Panc1 (cell line): ENCODE measurements around the gene NCOA3. TPM values are rescaled to one million over a fixed set of nuclear protein-coding genes. Genes with fewer than 3 reads are reported as not detected.

ENCODE experiments used
- ATAC-seq: fragments of 200-7000 bp; cut with Tn5 transposase; 2 replicates; pipeline ENCODE4 v1.9.1; 2020; ENCODE audit warnings: mild to moderate bottlenecking, moderate library complexity
- BruUV-seq: library from RNA; stranded (reverse); fragments of 400-500 nt; replicated peaks from 2 replicates; lab custom pipeline; 2021; lab: Mats Ljungman, UMichigan
- CTCF ChIA-PET: fragments of 300-600 bp; sonication (Branson Sonifier 250); formaldehyde crosslinking; loops from one replicate; lab custom pipeline; 2022; ENCODE audit warnings: antibody characterized with exemption; lab: Charles Lee
- POLR2A ChIA-PET: fragments of 300-600 bp; sonication (Branson Sonifier 250); formaldehyde crosslinking; loops from one replicate; lab custom pipeline; 2022; ENCODE audit warnings: antibody characterized with exemption; lab: Charles Lee
- DNase-seq: peaks from one replicate; pipeline ENCODE4 v3.0.0-alpha.2; 2010; ENCODE audit warnings: low read depth, low spot score
- H3K27ac ChIP-seq: 2 replicates; pipeline ENCODE4 v1.5.1; 2011; ENCODE audit warnings: mild to moderate bottlenecking, low read length, inconsistent platforms
- H3K27me3 ChIP-seq: fragments of 200-500 bp; sonication (Bioruptor generic); 2 replicates; pipeline ENCODE4 v1.6.0; 2014; ENCODE audit warnings: low read length, inconsistent platforms; ENCODE audit not compliant: control insufficient read depth, insufficient read depth
- H3K36me3 ChIP-seq: fragments of 200-500 bp; sonication (Bioruptor generic); 2 replicates; pipeline ENCODE4 v1.5.1; 2014; ENCODE audit warnings: inconsistent platforms, mild to moderate bottlenecking, low read length, moderate library complexity; ENCODE audit not compliant: control insufficient read depth, insufficient read depth
- H3K4me1 ChIP-seq: 2 replicates; pipeline ENCODE4 v1.5.1; 2011; ENCODE audit warnings: inconsistent platforms, mild to moderate bottlenecking, low read length, moderate library complexity; ENCODE audit not compliant: control insufficient read depth, insufficient read depth
- H3K4me3 ChIP-seq, 2 experiments: 2 replicates each; pipeline ENCODE4 v1.5.1; 2011 to 2012; ENCODE audit warnings: low read depth in 2 of 2, low read length in 2 of 2, mild to moderate bottlenecking in 2 of 2, inconsistent platforms in 1 of 2, moderate library complexity in 1 of 2
- H3K9me3 ChIP-seq: fragments of 200-500 bp; sonication (Bioruptor generic); 2 replicates; pipeline ENCODE4 v1.5.1; 2014; ENCODE audit warnings: low read depth, mild to moderate bottlenecking, inconsistent platforms, low read length, moderate library complexity; ENCODE audit not compliant: control insufficient read depth, insufficient read depth
- POLR2AphosphoS5 ChIP-seq: IDR thresholded peaks from 2 replicates; pipeline ENCODE4 v1.6.1; 2012; ENCODE audit warnings: mild to moderate bottlenecking, low read depth, low read length, moderate library complexity
- SIN3A ChIP-seq: IDR thresholded peaks from 2 replicates; pipeline ENCODE4 v1.6.1; 2012; ENCODE audit warnings: low read depth, mild to moderate bottlenecking, low read length, moderate library complexity, borderline replicate concordance; ENCODE audit not compliant: insufficient read depth
- TCF7L2 ChIP-seq: IDR thresholded peaks from 2 replicates; pipeline ENCODE4 v1.6.1; 2011; ENCODE audit warnings: mild to moderate bottlenecking, low read depth, low read length, inconsistent platforms
- in situ Hi-C: cut with HindIII; loops from 2 replicates; pipeline ENCODE4 v1.10.0; 2016; ENCODE audit warnings: low sequenced_read_pairs, low pct_unique_long_range_greater_than_20kb
- intact Hi-C: fragments of 100-400 bp; cut with micrococcal nuclease; formaldehyde crosslinking; loops from one replicate; pipeline ENCODE4 v1.10.0; 2022; ENCODE audit not compliant: unreplicated experiment
- total RNA-seq: library from RNA; stranded (reverse); gene quantifications from one replicate; pipeline ENCODE4 v1.2.1, GENCODE V29; 2021; ENCODE audit not compliant: unreplicated experiment
- TF ChIP-seq, protein P1 (sequence below): fragments of 450-650 bp; IDR thresholded peaks from 2 replicates; pipeline ENCODE4 v1.5.1; 2017; ENCODE audit warnings: mild to moderate bottlenecking
- TF ChIP-seq, protein P2 (sequence below), 2 experiments: IDR thresholded peaks; 2 replicates each; pipeline ENCODE4 v1.6.1; 2011 to 2012; ENCODE audit warnings: low read depth in 2 of 2, control low read depth in 1 of 2, low read length in 1 of 2, mild to moderate bottlenecking in 1 of 2, moderate library complexity in 1 of 2; ENCODE audit not compliant: insufficient read depth in 1 of 2

The NCOA3 gene
- total RNA-seq, 1 experiment from 2014 or later, result 47.7 TPM

DNA sequence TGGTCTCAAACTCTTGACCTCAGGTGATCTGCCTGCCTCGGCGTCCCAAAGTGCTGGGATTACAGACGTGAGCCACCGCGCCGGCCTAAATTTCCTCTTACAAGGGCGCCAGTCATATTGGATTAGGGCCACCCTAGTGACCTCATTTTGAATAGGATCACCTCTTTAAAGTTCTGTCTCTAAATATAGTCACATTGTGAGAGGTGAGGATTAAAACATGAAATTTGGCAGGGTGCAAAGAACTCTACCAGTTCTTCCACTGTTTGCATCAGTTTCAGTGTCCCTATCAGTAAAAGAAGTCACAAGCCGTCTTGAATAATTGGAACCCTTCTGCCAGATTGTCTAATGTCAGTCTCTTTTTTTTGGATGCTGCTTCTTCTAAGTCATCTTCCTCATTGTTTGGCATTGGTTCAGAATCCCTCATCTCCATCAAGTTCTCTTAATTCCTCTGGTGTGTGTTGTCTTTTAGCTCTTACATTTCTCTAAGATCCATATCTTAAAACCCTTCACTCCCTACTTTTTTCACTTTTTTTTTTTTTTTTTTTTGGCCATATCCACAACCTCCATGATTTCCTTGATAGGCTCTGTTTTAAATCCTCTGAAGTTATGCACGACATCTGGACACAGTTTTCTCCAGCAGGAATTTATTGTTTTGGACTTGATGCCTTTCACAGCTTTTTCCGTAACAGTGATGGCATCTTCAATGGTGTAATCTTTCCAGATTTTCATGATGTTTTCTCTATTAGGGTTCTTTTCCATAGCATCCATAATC, 56.8 kb downstream of the NCOA3 start:
- CTCF ChIA-PET, result no interaction called here
- intact Hi-C loops (no loop called here), in situ Hi-C loops (no loop called here)
- Histone ChIP-seq H3K9me3 (no peaks in the 10 kb centered on the region), H3K36me3 (no peaks in the 10 kb centered on the region), H3K27me3 (no peaks in the 10 kb centered on the region), H3K4me3 (no peak overlapping the region), H3K27ac (no peak overlapping the region; the same call in 1 of the 2 replicates), H3K4me1 (peaks cover 13% of the 10 kb centered on the region)
- POLR2A ChIA-PET, result no interaction called here
- TF ChIP-seq POLR2AphosphoS5 (no peak), SIN3A (no peak), TCF7L2 (no peak)
- TF ChIP-seq, protein P1, sequence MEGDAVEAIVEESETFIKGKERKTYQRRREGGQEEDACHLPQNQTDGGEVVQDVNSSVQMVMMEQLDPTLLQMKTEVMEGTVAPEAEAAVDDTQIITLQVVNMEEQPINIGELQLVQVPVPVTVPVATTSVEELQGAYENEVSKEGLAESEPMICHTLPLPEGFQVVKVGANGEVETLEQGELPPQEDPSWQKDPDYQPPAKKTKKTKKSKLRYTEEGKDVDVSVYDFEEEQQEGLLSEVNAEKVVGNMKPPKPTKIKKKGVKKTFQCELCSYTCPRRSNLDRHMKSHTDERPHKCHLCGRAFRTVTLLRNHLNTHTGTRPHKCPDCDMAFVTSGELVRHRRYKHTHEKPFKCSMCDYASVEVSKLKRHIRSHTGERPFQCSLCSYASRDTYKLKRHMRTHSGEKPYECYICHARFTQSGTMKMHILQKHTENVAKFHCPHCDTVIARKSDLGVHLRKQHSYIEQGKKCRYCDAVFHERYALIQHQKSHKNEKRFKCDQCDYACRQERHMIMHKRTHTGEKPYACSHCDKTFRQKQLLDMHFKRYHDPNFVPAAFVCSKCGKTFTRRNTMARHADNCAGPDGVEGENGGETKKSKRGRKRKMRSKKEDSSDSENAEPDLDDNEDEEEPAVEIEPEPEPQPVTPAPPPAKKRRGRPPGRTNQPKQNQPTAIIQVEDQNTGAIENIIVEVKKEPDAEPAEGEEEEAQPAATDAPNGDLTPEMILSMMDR, result no peak
- TF ChIP-seq, protein P2, sequence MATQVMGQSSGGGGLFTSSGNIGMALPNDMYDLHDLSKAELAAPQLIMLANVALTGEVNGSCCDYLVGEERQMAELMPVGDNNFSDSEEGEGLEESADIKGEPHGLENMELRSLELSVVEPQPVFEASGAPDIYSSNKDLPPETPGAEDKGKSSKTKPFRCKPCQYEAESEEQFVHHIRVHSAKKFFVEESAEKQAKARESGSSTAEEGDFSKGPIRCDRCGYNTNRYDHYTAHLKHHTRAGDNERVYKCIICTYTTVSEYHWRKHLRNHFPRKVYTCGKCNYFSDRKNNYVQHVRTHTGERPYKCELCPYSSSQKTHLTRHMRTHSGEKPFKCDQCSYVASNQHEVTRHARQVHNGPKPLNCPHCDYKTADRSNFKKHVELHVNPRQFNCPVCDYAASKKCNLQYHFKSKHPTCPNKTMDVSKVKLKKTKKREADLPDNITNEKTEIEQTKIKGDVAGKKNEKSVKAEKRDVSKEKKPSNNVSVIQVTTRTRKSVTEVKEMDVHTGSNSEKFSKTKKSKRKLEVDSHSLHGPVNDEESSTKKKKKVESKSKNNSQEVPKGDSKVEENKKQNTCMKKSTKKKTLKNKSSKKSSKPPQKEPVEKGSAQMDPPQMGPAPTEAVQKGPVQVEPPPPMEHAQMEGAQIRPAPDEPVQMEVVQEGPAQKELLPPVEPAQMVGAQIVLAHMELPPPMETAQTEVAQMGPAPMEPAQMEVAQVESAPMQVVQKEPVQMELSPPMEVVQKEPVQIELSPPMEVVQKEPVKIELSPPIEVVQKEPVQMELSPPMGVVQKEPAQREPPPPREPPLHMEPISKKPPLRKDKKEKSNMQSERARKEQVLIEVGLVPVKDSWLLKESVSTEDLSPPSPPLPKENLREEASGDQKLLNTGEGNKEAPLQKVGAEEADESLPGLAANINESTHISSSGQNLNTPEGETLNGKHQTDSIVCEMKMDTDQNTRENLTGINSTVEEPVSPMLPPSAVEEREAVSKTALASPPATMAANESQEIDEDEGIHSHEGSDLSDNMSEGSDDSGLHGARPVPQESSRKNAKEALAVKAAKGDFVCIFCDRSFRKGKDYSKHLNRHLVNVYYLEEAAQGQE (IDR thresholded peaks at IDR 0.05; ENCODE audit: insufficient read depth in 1 of 2, low read depth in 2 of 2, low read length in 1 of 2), result no peak
- DNase-seq (no peak), ATAC-seq (no peak)
- BruUV-seq, result no TSS peak

DNA sequence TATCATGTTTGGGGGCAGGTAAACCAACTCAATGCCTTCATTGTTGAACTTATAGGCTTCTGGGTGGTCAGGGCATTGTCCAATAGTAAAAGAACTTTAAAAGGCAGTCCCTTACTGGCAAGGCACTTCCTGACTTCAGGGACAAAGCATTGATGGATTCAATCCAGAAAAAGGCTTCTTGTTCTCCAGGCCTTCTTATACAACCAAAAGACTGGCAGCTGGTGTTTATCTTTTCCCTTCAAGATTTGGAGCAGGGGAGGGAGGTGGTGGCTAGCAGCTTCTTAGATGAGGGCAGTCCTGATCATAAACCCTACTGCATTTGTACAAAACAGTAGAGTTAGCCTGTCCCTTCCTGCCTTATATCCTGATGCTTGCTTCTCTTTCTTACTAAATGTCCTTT, 57.5 kb downstream of the NCOA3 start:
- Histone ChIP-seq H3K27me3 (no peaks in the 10 kb centered on the region), H3K4me1 (peaks cover 13% of the 10 kb centered on the region), H3K9me3 (no peaks in the 10 kb centered on the region), H3K27ac (no peak overlapping the region; the same call in 1 of the 2 replicates), H3K4me3 (no peak overlapping the region), H3K36me3 (no peaks in the 10 kb centered on the region)
- ChIA-PET CTCF (no interaction called here), POLR2A (interaction anchor here (0.7 kb wide), 1 partner anchor 144 kb away, joined by 3 read pairs; no protein-coding TSS in a partner anchor)
- no TSS peak for BruUV-seq
- in situ Hi-C loops, result no loop called here
- intact Hi-C loops, result no loop called here
- no peak for DNase-seq
- TF ChIP-seq SIN3A (no peak), TCF7L2 (no peak), POLR2AphosphoS5 (no peak)
- TF ChIP-seq, protein P1, result no peak
- TF ChIP-seq, protein P2 (IDR thresholded peaks at IDR 0.05; ENCODE audit: insufficient read depth in 1 of 2, low read depth in 2 of 2, low read length in 1 of 2), result no peak
- ATAC-seq, result no peak
